GM12878 (cell line): Measurements from ENCODE around the gene ZNF419. TPM values are rescaled to one million over a fixed set of nuclear protein-coding genes. Genes with fewer than 3 reads are reported as not detected.
A peak's percentile ranks its signal among the peaks of the same experiment; 100 is the strongest.
"Not testable (repeated sequence)": the region's sequence is repeated elsewhere in the genome, so short reads cannot be mapped to it uniquely, and the experiment has no call there.

Experiments
- ATAC-seq: fragments of 200-7000 bp; cut with Tn5 transposase; 3 replicates; pipeline ENCODE4 v1.9.1; 2020; ENCODE audit warnings: mild to moderate bottlenecking, moderate library complexity
- BruUV-seq: library from RNA; stranded (reverse); fragments of 400-500 nt; replicated peaks from 2 replicates; lab custom pipeline; 2021; lab: Mats Ljungman, UMichigan
- CTCF ChIA-PET: fragments of 300-600 bp; sonication (Branson Sonifier 250); formaldehyde crosslinking; extraction: SDS; loops from one replicate; lab custom pipeline; 2021; ENCODE audit warnings: inconsistent platforms; lab: Yijun Ruan, JAX
- POLR2A ChIA-PET: fragments of 350-600 bp; formaldehyde crosslinking; extraction: SDS; loops from one replicate; lab custom pipeline; 2021; ENCODE audit warnings: inconsistent platforms; lab: Charles Lee
- RAD21 ChIA-PET: fragments of 300-600 bp; sonication (Branson Sonifier 250); formaldehyde crosslinking; loops from one replicate; lab custom pipeline; 2023; ENCODE audit warnings: antibody characterized with exemption; ENCODE audit not compliant: unreplicated experiment; lab: Charles Lee
- SMC1A ChIA-PET: fragments of 300-600 bp; sonication (Branson Sonifier 250); formaldehyde crosslinking; loops from one replicate; lab custom pipeline; 2023; ENCODE audit not compliant: unreplicated experiment, uncharacterized antibody; lab: Charles Lee
- DNase-seq: peaks from one replicate; pipeline ENCODE4 v3.0.0-alpha.2; 2011; ENCODE audit warnings: low read depth, low spot score
- FAIRE-seq: peaks from 3 replicates; lab custom pipeline; 2011; peaks lifted over from hg19 to GRCh38; lab: Jason Lieb, UNC
- H2AFZ ChIP-seq: 2 replicates; pipeline ENCODE4 v1.6.0; 2011; ENCODE audit warnings: low read depth, low read length, control low read depth; ENCODE audit not compliant: control insufficient read depth
- H3K27ac ChIP-seq: 2 replicates; pipeline ENCODE4 v1.5.1; 2011; ENCODE audit warnings: control low read depth; ENCODE audit not compliant: control insufficient read depth, insufficient read depth
- H3K27me3 ChIP-seq, 2 experiments: replicated peaks in 1 of 2; 2 replicates each; pipeline versions ENCODE4 v1.6.0 to v1.6.1; 2011; ENCODE audit warnings: low read length in 1 of 2; ENCODE audit not compliant: control insufficient read depth in 2 of 2, insufficient read depth in 2 of 2
- H3K36me3 ChIP-seq, 2 experiments: 2 replicates each; pipeline ENCODE4 v1.5.1; 2011; ENCODE audit warnings: low read length in 1 of 2; ENCODE audit not compliant: control insufficient read depth in 2 of 2, insufficient read depth in 2 of 2
- H3K4me1 ChIP-seq: 2 replicates; pipeline ENCODE4 v1.6.1; 2011; ENCODE audit warnings: mild to moderate bottlenecking, low read length, moderate library complexity, mixed read lengths; ENCODE audit not compliant: control insufficient read depth, insufficient read depth
- H3K4me2 ChIP-seq: 2 replicates; pipeline ENCODE4 v1.6.0; 2011; ENCODE audit warnings: control low read depth; ENCODE audit not compliant: control insufficient read depth, insufficient read depth
- H3K4me3 ChIP-seq: fragments of 200-600 bp; sonication (generic); 2 replicates; pipeline ENCODE4 v1.5.1; 2016
- H3K79me2 ChIP-seq: 2 replicates; pipeline ENCODE4 v1.6.0; 2011; ENCODE audit warnings: low read length; ENCODE audit not compliant: control insufficient read depth, insufficient read depth
- H3K9ac ChIP-seq: 2 replicates; pipeline ENCODE4 v1.8.0; 2011; ENCODE audit warnings: low read length, control low read depth, mixed read lengths; ENCODE audit not compliant: control insufficient read depth, insufficient read depth
- H3K9me3 ChIP-seq: replicated peaks from 3 replicates; pipeline ENCODE4 v1.5.1; 2011; ENCODE audit warnings: mild to moderate bottlenecking, low read length; ENCODE audit not compliant: control insufficient read depth, insufficient read depth
- H4K20me1 ChIP-seq: 2 replicates; pipeline ENCODE4 v1.6.0; 2011; ENCODE audit not compliant: control insufficient read depth, insufficient read depth
- ATF7 ChIP-seq: fragments of 450-650 bp; IDR thresholded peaks from 2 replicates; pipeline ENCODE4 v1.6.1; 2016; ENCODE audit warnings: low read depth, mild to moderate bottlenecking
- IKZF2 ChIP-seq, 2 experiments: fragments of 450-650 bp; IDR thresholded peaks; 2 replicates each; pipeline ENCODE4 v1.6.1; 2017; ENCODE audit warnings: mild to moderate bottlenecking in 2 of 2, moderate library complexity in 2 of 2
- NRF1 ChIP-seq: conservative IDR thresholded peaks from 2 replicates; pipeline ENCODE4 v1.6.1; 2011; ENCODE audit warnings: mild to moderate bottlenecking, low read depth, low read length, improper control_type of control experiment
- SMC3 ChIP-seq: IDR thresholded peaks from 2 replicates; pipeline ENCODE4 v1.6.1; 2011; ENCODE audit warnings: low read length, improper control_type of control experiment, borderline replicate concordance
- SREBF2 ChIP-seq: IDR thresholded peaks from 2 replicates; pipeline ENCODE4 v1.6.1; 2012; ENCODE audit warnings: mild to moderate bottlenecking, low read length
- YY1 ChIP-seq: IDR thresholded peaks from 2 replicates; pipeline ENCODE4 v1.6.1; 2011; ENCODE audit warnings: low read depth, mild to moderate bottlenecking, low read length
- ZNF207 ChIP-seq: fragments of 450-650 bp; IDR thresholded peaks from 2 replicates; pipeline ENCODE4 v1.6.1; 2014; ENCODE audit warnings: antibody characterized with exemption, mild to moderate bottlenecking, borderline replicate concordance
- WGBS: methylation state at CpG from one replicate; pipeline ENCODE4 v1.1.6; 2016; ENCODE audit warnings: low lambda C conversion rate; ENCODE audit not compliant: insufficient replicate concordance, insufficient coverage; ENCODE audit errors: missing lambda C conversion rate; 5-methylcytosine and 5-hydroxymethylcytosine counted together
- in situ Hi-C: fragments of 300-500 bp; cut with MboI; formaldehyde crosslinking; loops from 9 replicates; pipeline ENCODE4 v1.14.3; 2018; ENCODE audit warnings: mixed read lengths
- intact Hi-C: fragments of 100-400 bp; cut with micrococcal nuclease; formaldehyde crosslinking; loops from one replicate; pipeline ENCODE4 v1.14.2; 2022; ENCODE audit not compliant: unreplicated experiment
- polyA plus RNA-seq, 11 experiments: library from polyadenylated mRNA; depleted of rRNA in 4 of 11; unstranded in 6 of 11; stranded (reverse) in 5 of 11; fragments of >200 nt; fragmentation: Nextera tagmentation in 4 of 11; fragmentation: Illumina TruSeq in 1 of 11; extraction: Ambion mirVana in 4 of 11; extraction: Trizol in 1 of 11; gene quantifications; 1 replicate in 1 of 11; 2 replicates in 10 of 11; pipeline versions ENCODE4 v1.2.1 to v1.2.3, GENCODE V29; 2011 to 2016; ENCODE audit warnings: inconsistent platforms in 2 of 11, missing spikeins in 2 of 11, low read depth in 1 of 11
- total RNA-seq, 4 experiments: library from RNA; depleted of rRNA in 3 of 4; stranded (reverse); fragments of >200 nt in 3 of 4; fragmentation: Illumina TruSeq in 1 of 4; extraction: Trizol in 1 of 4; gene quantifications; 2 replicates each; pipeline versions ENCODE4 v1.2.1 to v1.2.3, GENCODE V29; 2013 to 2021
- TF ChIP-seq, protein P1 (sequence below): fragments of 450-650 bp; IDR thresholded peaks from 2 replicates; pipeline ENCODE4 v1.6.1; 2016; ENCODE audit warnings: mild to moderate bottlenecking
- TF ChIP-seq, protein P2 (sequence below): fragments of 450-650 bp; formaldehyde crosslinking; IDR thresholded peaks from 2 replicates; pipeline ENCODE4 v1.4.0; 2022; ENCODE audit warnings: mild to moderate bottlenecking, moderate library complexity

The ZNF419 gene
- total and polyA plus RNA-seq, 10 of the 15 experiments (the other 5 are each of a cell fraction or from before 2014, with no cell fraction given) = 0.98 to 12.8 (median 7.3) TPM

DNA sequence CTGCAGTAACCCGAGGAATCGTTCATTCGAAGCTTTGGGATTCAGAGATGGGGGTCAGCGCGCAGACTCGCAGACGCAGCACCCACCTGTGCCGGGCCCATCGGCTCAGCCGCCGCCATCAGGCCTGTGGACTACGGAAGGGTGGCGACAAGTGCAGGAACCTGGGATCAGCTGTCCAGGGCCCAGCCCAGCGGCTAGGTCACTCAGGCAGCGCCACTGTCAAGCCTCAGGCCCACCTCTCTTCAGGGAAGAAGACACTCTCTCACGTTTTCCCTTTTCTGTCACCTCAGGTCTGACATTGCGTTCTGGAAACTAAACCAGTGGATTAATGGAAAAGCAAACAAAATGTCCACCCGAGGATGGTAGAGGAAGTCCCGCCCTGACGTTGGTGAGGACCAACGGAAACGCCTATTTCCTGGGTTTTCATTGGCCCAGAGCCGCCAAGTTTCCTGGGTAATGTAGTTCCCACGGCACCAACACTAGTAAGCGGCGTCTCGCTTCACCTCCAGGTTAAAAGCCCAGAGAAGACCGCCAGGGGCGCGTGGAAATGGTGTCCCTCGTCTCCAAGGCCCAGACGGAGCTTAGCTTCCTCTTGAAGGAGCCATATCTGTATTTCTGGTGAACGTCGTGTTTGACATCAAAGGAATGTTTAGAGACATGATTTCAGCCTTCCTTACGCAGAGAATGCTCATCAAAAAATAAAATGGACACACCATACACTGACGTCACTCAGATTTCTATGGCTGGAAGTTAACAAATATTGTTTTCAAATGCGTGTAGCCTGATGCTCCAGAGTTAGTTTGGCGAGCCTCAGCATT is 10.2 kb upstream of the ZNF419 start, which contains the start of gene ZNF772 (continued):
- TF ChIP-seq, protein P1, sequence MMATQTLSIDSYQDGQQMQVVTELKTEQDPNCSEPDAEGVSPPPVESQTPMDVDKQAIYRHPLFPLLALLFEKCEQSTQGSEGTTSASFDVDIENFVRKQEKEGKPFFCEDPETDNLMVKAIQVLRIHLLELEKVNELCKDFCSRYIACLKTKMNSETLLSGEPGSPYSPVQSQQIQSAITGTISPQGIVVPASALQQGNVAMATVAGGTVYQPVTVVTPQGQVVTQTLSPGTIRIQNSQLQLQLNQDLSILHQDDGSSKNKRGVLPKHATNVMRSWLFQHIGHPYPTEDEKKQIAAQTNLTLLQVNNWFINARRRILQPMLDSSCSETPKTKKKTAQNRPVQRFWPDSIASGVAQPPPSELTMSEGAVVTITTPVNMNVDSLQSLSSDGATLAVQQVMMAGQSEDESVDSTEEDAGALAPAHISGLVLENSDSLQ = 0 out of 2 replicates have a peak, but pooled peaks have one; percentile 37
- TF ChIP-seq, protein P2, sequence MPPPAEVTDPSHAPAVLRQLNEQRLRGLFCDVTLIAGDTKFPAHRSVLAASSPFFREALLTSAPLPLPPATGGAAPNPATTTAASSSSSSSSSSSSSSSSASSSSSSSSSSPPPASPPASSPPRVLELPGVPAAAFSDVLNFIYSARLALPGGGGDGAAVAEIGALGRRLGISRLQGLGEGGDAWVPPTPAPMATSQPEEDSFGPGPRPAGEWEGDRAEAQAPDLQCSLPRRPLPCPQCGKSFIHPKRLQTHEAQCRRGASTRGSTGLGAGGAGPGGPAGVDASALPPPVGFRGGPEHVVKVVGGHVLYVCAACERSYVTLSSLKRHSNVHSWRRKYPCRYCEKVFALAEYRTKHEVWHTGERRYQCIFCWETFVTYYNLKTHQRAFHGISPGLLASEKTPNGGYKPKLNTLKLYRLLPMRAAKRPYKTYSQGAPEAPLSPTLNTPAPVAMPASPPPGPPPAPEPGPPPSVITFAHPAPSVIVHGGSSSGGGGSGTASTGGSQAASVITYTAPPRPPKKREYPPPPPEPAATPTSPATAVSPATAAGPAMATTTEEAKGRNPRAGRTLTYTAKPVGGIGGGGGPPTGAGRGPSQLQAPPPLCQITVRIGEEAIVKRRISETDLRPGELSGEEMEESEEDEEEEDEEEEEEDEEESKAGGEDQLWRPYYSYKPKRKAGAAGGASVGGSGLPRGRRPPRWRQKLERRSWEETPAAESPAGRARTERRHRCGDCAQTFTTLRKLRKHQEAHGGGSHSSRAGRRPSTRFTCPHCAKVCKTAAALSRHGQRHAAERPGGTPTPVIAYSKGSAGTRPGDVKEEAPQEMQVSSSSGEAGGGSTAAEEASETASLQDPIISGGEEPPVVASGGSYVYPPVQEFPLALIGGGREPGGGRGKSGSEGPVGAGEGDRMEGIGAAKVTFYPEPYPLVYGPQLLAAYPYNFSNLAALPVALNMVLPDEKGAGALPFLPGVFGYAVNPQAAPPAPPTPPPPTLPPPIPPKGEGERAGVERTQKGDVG (CRISPR knock-in tag) = no peak
- no peak for TF ChIP-seq SREBF2
- no peak for TF ChIP-seq NRF1
- peak; percentile 54 for TF ChIP-seq ATF7
- peak; percentile 91 for TF ChIP-seq YY1
- no peak for TF ChIP-seq ZNF207
- TF ChIP-seq SMC3 = no peak
- peak; percentile 19 to 60; a peak in 2 of 4 replicates for TF ChIP-seq IKZF2 (IDR thresholded peaks at IDR 0.05)

DNA sequence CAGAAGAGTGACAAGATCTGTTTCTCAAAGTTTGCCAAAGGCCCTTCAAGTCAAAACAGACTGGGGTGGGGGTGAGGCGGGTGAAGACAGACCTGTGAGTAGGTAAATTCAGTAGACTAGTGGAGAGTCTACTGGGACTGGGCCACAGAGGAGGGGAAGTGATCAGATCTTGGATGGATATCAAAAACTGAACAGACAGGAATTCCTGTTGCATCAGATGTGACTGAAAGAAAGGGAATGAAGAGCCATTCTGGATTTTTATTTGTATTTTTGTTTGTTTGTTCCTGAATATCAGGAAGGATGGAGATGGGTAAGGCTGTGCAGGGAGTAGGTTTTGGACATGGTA is 722 bp downstream of the ZNF419 start:
- Histone ChIP-seq H3K4me3 (peak overlapping the region; percentile 41; the same call in 1 of the 2 replicates), H3K9ac (peak overlapping the region; percentile 27; the same call in 1 of the 2 replicates), H3K9me3 (peaks cover 12% of the 10 kb centered on the region), H3K4me2 (peak overlapping the region; percentile 40; the same call in 1 of the 2 replicates)
- CTCF ChIA-PET, in situ Hi-C loops, H2AFZ ChIP-seq, H3K36me3 ChIP-seq, DNase-seq, intact Hi-C loops, H3K27me3 ChIP-seq, H4K20me1 ChIP-seq, H3K27ac ChIP-seq, H3K4me1 ChIP-seq, H3K79me2 ChIP-seq, RAD21 ChIA-PET, ATAC-seq: not testable (repeated sequence)
- peak; percentile 86 for FAIRE-seq
- no CpG with 5 or more reads among the region's 1 CpG for WGBS
- ChIA-PET POLR2A (interaction anchor here (0.6 kb wide), 1 partner anchor 57 kb away, joined by 4 read pairs; no protein-coding TSS in a partner anchor), SMC1A (interaction anchor here (1.1 kb wide), 1 partner anchor 9 kb away, joined by 3 read pairs; no protein-coding TSS in a partner anchor)
- TSS peak; percentile 60 for BruUV-seq
